OCI-LY1 (cell line): ENCODE measurements around the gene ASIC5.

Experiments
- H2AFZ ChIP-seq: fragments of 200-600 bp; sonication (generic), shearing (Covaris generic); 2 replicates; pipeline ENCODE4 v1.6.0; 2014; ENCODE audit warnings: antibody characterized with exemption, mild to moderate bottlenecking, low read length
- H3F3A ChIP-seq: fragments of 200-600 bp; sonication (generic), shearing (Covaris generic); 2 replicates; pipeline ENCODE4 v1.6.0; 2014; ENCODE audit warnings: mild to moderate bottlenecking, antibody characterized with exemption, low read length, moderate library complexity; ENCODE audit not compliant: insufficient read depth
- H3K27ac ChIP-seq: fragments of 200-600 bp; sonication (generic); 2 replicates; pipeline ENCODE4 v1.5.1; 2014; ENCODE audit warnings: low read length, mixed run types, mild to moderate bottlenecking, low read depth; ENCODE audit not compliant: poor library complexity, severe bottlenecking
- H3K27me3 ChIP-seq: fragments of 200-600 bp; sonication (generic); 2 replicates; pipeline ENCODE4 v1.6.0; 2014; ENCODE audit warnings: antibody characterized with exemption, mild to moderate bottlenecking, low read length, moderate library complexity; ENCODE audit not compliant: insufficient read depth
- H3K36me3 ChIP-seq: fragments of 200-600 bp; sonication (generic); 2 replicates; pipeline ENCODE4 v1.6.1; 2014; ENCODE audit warnings: mild to moderate bottlenecking, antibody characterized with exemption, low read length, moderate library complexity, mixed read lengths; ENCODE audit not compliant: insufficient read depth
- H3K4me1 ChIP-seq: fragments of 200-600 bp; sonication (generic); 2 replicates; pipeline ENCODE4 v1.5.1; 2014; ENCODE audit warnings: mild to moderate bottlenecking, low read length, moderate library complexity; ENCODE audit not compliant: insufficient read depth, severe bottlenecking
- H3K4me2 ChIP-seq: fragments of 200-600 bp; sonication (generic), shearing (Covaris generic); 2 replicates; pipeline ENCODE4 v1.6.1; 2014; ENCODE audit warnings: low read length
- H3K4me3 ChIP-seq: fragments of 200-600 bp; sonication (generic); 2 replicates; pipeline ENCODE4 v1.5.1; 2014; ENCODE audit warnings: low read length, low read depth, mild to moderate bottlenecking, mixed read lengths; ENCODE audit not compliant: poor library complexity, severe bottlenecking
- H3K79me2 ChIP-seq: fragments of 200-600 bp; shearing (Covaris generic); 2 replicates; pipeline ENCODE4 v1.6.1; 2016; ENCODE audit warnings: mixed run types, low read length, mixed read lengths; ENCODE audit not compliant: insufficient read depth
- H3K9ac ChIP-seq: fragments of 200-600 bp; sonication (generic), shearing (Covaris generic); 2 replicates; pipeline ENCODE4 v1.6.1; 2014; ENCODE audit warnings: mild to moderate bottlenecking, low read length, mixed read lengths
- H3K9me2 ChIP-seq: fragments of 200-600 bp; sonication (generic), shearing (Covaris generic); 2 replicates; pipeline ENCODE4 v1.6.1; 2014; ENCODE audit warnings: low read depth, mild to moderate bottlenecking, low read length, mixed read lengths
- H3K9me3 ChIP-seq: fragments of 200-600 bp; shearing (Covaris generic); 2 replicates; pipeline ENCODE4 v1.6.1; 2014; ENCODE audit warnings: low read length, mixed read lengths
- H4K20me1 ChIP-seq: fragments of 200-600 bp; sonication (generic), shearing (Covaris generic); 2 replicates; pipeline ENCODE4 v1.6.0; 2016; ENCODE audit warnings: mild to moderate bottlenecking, low read length; ENCODE audit not compliant: insufficient read depth
- CTCF ChIP-seq: fragments of 200-600 bp; sonication (generic), shearing (Covaris generic); IDR thresholded peaks from 2 replicates; pipeline ENCODE4 v1.5.1; 2017; ENCODE audit warnings: mild to moderate bottlenecking, antibody characterized with exemption, low read length, moderate library complexity, mixed read lengths
- EZH2 ChIP-seq: fragments of 200-600 bp; sonication (generic), shearing (Covaris generic); IDR thresholded peaks from 2 replicates; pipeline ENCODE4 v1.8.0; 2017; ENCODE audit warnings: borderline replicate concordance, mixed run types, mild to moderate bottlenecking, antibody characterized with exemption, low read length, moderate library complexity, mixed read lengths

The ASIC5 gene

DNA sequence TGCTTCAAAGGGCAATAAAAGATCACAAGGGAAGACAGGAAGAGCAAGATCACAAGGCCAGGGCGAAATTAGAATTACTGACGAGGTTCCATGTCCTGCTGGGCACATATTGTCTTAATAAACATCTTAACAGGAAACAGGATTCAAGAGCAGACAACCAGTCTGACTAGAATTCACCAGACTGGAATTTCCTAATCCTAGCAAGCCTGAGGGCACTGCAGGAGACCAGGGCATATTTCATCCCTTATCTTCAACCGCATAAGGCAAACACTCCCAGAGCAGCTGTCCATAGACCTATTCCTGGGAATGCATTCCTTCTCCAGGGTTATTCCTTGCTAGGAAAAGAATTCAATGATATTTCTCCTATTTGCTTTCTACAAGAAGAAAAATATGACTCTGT, 25.0 kb upstream of the ASIC5 start:
- no peaks in the 10 kb centered on the region for H3K36me3 ChIP-seq
- H3K9ac ChIP-seq, result no peak overlapping the region
- no peaks in the 10 kb centered on the region for H3K4me1 ChIP-seq
- H4K20me1 ChIP-seq, result no peaks in the 10 kb centered on the region
- H3F3A ChIP-seq, result no peaks in the 10 kb centered on the region
- no peaks in the 10 kb centered on the region for H3K9me3 ChIP-seq
- H3K79me2 ChIP-seq, result no peaks in the 10 kb centered on the region
- H3K9me2 ChIP-seq, result no peaks in the 10 kb centered on the region
- H3K4me2 ChIP-seq, result no peak overlapping the region
- H2AFZ ChIP-seq, result no peak overlapping the region
- no peak overlapping the region for H3K27ac ChIP-seq
- TF ChIP-seq CTCF (no peak), EZH2 (no peak)
- no peaks in the 10 kb centered on the region for H3K27me3 ChIP-seq
- H3K4me3 ChIP-seq, result no peak overlapping the region

DNA sequence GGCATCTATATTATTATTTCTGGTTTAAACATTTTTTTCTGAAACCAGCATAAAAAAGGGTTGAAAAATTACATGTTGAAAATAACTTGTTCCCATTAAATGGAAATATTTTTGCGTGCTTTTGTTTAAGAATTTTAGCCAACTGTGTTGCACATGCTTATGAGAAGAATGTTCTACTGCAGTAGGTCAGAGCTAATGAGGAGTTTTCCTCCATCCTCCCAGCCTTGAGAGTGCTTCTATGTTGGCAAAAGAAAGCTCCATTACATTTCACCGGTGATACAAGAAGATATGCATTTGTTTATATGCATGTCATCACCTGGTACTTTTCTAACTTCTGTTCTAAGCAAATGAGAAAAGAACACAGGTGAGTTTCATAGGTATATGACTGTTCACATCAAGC, 23.9 kb upstream of the ASIC5 start:
- Histone ChIP-seq H3K9me2 (no peaks in the 10 kb centered on the region), H3F3A (no peaks in the 10 kb centered on the region), H3K36me3 (no peaks in the 10 kb centered on the region), H4K20me1 (no peaks in the 10 kb centered on the region), H2AFZ (no peak overlapping the region), H3K79me2 (no peaks in the 10 kb centered on the region), H3K4me3 (no peak overlapping the region), H3K4me2 (no peak overlapping the region), H3K4me1 (no peaks in the 10 kb centered on the region), H3K27ac (no peak overlapping the region), H3K9ac (no peak overlapping the region), H3K27me3 (no peaks in the 10 kb centered on the region), H3K9me3 (no peaks in the 10 kb centered on the region)
- TF ChIP-seq CTCF, result no peak
- no peak for TF ChIP-seq EZH2

DNA sequence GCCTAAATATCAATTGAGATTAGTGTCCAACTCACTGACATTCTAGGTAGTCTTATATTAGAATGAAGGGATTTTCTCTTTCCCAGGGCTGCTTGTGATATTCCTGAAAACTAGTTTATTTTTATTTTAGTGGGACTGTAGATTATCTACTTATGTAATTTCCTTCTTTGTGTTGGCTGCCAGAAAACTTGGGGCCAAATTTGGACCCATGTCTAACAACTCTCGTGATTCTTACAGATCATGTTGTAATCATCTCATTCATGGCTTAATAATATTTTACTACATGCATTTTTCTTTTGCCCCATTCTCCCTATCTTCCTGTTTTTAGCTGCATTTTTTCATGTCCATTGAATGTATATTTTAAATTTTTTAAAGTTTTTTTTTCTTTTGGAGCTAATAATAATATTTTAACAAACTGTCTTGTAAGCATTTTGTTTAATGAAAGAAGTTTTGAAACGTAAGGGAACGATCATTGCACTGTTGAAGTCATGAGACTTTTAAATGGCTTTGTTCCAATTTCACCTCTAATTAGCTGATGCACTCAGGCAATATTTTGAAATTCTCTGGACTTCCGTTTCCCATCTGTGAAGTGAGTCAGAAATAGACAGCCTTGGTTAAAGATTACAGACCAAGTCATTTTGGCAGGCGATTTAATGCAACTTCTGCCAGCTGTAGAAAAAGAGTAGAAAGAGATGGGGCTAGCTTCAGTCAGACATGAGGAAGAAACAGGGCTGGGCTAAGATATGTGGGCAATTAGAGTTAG, 23.1 kb upstream of the ASIC5 start:
- H3K4me1 ChIP-seq, result no peaks in the 10 kb centered on the region
- H3K9me2 ChIP-seq, result no peaks in the 10 kb centered on the region
- H4K20me1 ChIP-seq, result no peaks in the 10 kb centered on the region
- no peaks in the 10 kb centered on the region for H3K79me2 ChIP-seq
- H3K27me3 ChIP-seq, result no peaks in the 10 kb centered on the region
- TF ChIP-seq EZH2, result no peak
- no peak for TF ChIP-seq CTCF
- H2AFZ ChIP-seq, result no peak overlapping the region
- H3K4me2 ChIP-seq, result no peak overlapping the region
- H3K27ac ChIP-seq, result no peak overlapping the region
- H3K4me3 ChIP-seq, result no peak overlapping the region
- H3K36me3 ChIP-seq, result no peaks in the 10 kb centered on the region
- no peak overlapping the region for H3K9ac ChIP-seq
- no peaks in the 10 kb centered on the region for H3F3A ChIP-seq
- no peaks in the 10 kb centered on the region for H3K9me3 ChIP-seq
